HL-60 (cell line): ENCODE results near the gene GPR135.

Experiments
- POLR2AphosphoS5 ChIP-seq: IDR thresholded peaks from 2 replicates; pipeline ENCODE4 v1.6.1; 2012; ENCODE audit warnings: low read depth
- TF ChIP-seq, protein P1 (sequence below): IDR thresholded peaks from one replicate; pipeline ENCODE4 v1.5.1; 2011; ENCODE audit warnings: low read length, control low read depth, inconsistent platforms; ENCODE audit not compliant: insufficient read depth

DNA sequence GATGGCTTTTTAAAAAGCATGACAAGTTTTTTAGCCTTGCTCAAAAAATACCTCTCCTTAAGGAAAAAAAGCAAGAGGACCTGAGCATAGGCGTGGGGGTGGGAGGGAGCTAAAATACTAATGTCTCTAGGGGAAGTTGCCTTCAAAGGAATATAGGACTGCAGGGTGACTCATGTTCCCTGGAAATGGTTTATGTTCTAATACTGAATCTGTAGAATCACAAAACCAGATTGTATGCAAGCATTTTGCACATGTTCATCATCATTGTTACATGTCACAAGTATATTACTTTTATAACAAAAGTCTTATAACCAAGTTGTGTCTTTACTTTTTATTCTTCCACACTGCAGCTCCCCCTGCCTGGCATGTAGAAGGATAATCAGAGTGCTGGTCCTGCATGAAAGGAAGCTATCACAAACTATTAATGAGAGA, 36.6 kb downstream of the GPR135 start:
- TF ChIP-seq, protein P1, sequence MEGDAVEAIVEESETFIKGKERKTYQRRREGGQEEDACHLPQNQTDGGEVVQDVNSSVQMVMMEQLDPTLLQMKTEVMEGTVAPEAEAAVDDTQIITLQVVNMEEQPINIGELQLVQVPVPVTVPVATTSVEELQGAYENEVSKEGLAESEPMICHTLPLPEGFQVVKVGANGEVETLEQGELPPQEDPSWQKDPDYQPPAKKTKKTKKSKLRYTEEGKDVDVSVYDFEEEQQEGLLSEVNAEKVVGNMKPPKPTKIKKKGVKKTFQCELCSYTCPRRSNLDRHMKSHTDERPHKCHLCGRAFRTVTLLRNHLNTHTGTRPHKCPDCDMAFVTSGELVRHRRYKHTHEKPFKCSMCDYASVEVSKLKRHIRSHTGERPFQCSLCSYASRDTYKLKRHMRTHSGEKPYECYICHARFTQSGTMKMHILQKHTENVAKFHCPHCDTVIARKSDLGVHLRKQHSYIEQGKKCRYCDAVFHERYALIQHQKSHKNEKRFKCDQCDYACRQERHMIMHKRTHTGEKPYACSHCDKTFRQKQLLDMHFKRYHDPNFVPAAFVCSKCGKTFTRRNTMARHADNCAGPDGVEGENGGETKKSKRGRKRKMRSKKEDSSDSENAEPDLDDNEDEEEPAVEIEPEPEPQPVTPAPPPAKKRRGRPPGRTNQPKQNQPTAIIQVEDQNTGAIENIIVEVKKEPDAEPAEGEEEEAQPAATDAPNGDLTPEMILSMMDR = no peak
- no peak for TF ChIP-seq POLR2AphosphoS5
